CD4-positive, alpha-beta T cell treated with Interleukin-1 beta for 1 hour (primary cell): ENCODE data around the gene BSDC1.

Source experiments
- DNase-seq, 2 donors: peaks; one replicate each; pipeline ENCODE4 v3.0.0-alpha.2; 2020 to 2022

Gene BSDC1

GRCh38 chr1:32393832-32394140, 455 bp downstream of the BSDC1 start:
- DNase-seq = peak; percentile 47 to 51

GRCh38 chr1:32393136-32393535, 1.1 kb downstream of the BSDC1 start:
- peak in 1 of 2 donors; percentile 15 for DNase-seq

- DNase-seq = no peak
Observed at GRCh38 chr1:32392325-32392724, 1.9 kb downstream of the BSDC1 start.

DNA sequence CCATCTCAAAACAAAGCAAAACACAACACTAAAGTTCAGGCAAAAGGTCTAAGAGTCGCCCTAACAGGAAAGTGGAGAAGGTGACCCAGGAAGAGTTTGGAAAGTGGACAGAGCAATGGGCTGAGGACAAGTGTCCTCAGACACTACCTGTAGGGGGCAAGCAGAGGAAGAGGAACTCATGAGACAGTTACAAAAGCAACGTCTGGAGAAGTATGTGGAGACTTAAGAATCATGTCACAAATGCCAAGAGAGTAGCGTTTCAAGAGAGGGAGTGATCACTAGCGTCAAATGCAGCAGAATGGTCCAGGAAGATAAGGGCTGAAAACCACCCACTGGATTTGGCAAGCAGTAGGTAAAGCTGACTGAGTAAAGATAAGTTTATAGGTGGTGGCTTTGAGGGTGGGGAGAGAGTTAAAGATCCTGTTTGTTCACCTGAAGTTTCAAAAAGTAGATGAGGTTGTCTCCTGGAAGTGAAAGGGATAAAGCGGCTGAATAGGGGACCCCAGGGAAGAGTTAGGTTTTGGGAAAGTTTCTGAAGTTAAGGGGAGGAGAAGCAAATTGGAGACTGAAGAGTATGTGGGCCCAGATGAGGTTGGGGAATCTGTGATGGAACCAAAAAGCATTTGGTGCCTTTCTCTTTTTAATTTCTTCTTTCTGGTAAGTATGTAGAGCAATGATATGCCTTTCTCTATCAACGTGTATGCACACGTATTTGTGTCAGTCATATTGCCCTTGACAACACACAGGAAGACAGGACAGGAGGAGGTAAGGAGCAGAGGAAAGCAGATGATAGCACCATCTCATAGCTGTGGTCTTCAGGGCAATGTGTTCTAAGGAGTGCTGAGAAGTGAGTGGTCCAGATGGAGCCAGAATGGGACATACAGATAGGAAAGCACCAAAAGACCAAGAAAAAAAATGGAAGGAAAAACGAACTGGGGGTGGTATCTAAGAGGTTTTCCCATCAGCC, 3.1 kb downstream of the BSDC1 start:
- DNase-seq = no peak

DNA sequence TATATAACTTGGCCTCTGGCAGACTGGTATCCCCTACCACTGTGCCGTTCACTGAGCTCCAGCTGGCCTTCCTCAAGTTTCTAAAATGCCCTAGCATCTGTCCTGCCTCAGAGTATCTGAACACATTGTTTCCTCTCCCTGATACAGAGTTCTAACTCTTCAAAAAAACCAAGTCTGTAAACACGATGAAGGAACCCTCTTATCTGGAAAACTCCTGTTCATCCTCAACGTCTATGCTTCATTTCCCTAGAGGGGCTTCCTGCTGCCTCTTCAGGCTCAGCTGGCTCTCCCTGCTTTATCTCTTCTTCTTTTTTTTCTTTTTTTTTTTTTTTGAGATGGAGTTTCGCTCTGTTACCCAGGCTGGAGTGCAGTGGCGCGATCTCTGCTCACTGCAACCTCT, 5.6 kb downstream of the BSDC1 start:
- DNase-seq = no peak

DNA sequence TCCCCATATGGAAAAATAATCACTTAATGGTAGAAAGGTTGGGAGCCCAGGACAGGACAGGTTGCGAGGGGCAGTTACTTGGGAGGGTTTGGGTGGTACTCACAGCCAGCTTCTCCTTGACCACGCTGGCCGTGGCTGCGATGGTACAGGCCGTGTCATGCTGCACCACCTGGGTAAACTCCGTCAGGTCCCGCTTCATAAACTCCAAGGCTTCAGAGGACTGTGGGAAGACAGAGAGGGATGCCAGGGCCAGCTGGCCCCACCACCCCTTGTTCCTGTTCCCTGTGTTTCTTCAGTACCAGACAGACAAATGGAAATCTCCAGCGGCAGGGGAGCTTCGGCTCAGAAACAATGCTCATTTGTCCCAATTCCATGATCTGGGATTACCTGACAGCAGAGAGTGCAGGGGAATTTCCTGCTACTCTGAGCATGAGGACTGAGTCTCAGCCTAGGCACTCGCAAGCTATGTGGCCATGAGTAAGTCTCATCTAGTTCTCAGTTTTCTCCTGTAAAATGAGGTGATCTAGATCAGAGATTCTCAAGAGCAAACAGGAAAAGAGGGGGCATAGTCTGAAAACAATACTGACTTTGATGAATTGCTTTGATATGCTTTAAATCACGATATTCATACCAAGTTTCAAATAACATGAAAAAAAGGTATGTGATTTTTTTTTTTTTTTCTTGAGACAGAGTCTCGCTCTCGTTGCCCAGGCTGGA, 7.4 kb downstream of the BSDC1 start:
- no peak for DNase-seq

DNA sequence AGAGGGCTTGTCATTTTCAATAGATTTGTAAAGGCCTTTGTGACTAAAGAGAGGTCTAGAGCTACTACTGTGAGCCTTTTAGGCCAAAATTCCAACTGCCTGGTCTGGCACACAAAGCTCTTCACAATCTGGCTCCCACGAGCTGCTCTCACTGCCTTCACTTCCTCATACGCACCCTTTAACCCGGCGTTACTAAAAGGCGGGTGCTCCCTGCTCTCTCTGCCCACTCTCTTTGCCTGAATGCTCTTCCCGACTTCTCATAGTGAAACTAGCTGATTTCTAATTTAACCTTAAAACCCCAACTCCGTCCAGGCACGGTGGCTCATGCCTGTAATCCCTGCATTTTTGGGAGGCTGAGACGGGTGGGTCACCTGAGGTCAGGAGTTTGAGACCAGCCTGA, 14.2 kb downstream of the BSDC1 start:
- DNase-seq = no peak

DNA sequence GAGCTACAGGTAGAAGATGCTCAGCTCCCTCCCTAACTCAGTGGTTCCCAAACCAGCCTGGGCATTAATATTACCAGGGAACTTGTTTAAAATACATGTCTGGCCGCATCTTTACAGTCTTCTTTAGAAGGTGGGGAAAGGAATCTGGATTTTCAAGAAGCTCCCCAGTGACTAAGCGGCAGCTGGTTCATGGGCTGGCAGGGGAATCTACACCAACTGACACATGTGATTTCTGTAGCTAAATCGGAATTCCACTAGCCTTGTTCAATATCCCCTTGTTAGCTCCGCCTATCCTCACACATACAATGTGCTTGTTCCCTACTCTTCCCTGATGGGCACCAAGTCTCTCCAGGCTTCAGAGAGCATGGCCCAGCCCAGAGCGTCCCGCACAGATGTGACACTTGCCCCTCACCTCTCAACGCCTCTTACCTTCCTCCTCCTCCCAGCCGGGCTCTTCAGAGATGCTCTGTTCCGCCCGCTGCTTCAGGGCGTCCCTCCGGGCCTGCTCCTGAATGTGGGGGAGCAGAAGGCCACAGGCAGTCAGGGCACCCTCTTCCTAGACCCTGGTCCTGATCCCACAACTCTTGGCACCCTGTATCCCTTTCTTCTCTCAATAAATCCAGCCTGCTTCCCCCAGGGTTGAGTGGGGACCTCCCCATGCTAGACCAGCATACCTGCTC, 16.6 kb downstream of the BSDC1 start:
- DNase-seq = no peak

- DNase-seq = no peak
Observed at GRCh38 chr1:32376199-32376598, 18.0 kb downstream of the BSDC1 start.

- no peak for DNase-seq
Observed at GRCh38 chr1:32373996-32374592, 20.1 kb downstream of the BSDC1 start.

DNA sequence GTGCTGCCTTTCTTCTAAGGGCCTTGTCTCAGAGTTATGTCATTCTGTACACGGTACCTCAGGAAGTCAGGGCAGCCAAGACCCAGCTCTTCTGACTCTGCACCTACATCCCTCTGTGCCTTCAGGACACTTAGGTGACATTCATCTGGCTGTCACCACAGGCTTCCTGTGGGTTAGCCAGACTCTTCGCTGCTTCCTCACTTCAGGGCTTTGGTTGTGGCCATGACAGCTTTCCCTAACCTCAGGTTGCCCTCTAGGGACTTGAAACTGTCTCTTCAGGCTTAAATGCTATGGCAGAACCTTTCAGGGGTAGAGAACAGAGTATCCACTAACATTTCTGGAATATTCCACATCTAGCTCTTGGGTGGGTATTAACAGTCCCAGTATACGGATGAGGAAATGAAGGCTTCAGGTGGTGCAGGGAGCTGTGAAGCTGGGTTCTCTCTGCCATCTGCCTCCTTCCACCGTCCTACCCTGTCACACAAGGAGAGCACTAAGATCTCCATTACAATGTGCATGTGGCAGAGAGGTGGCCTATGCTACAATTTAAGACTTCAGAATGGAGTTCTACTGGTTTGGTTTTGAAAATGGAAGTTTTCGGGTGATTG, 22.0 kb downstream of the BSDC1 start:
- peak; percentile 62 to 76 for DNase-seq

GRCh38 chr1:32367912-32368635, 26.2 kb downstream of the BSDC1 start:
- no peak for DNase-seq

DNA sequence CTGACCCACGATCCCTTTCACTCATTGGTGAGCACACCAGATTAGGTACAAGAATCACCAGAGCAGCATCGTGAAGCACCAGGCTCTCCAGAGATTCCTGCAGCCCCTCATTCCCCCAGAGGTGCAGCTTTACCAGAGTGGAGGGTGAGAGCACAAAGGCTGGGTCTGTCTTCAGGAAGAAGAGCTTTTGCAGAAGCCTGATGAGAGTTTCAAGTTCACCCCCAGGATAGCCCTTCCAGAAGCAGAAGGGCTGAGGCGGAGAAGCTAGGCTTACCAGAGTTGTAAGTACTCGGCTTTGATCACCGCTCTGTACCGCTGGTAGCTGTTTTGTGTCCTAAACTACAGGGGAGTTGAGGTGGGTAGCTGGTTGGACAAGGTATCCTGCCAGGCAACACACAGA, 28.8 kb downstream of the BSDC1 start:
- DNase-seq = no peak

DNA sequence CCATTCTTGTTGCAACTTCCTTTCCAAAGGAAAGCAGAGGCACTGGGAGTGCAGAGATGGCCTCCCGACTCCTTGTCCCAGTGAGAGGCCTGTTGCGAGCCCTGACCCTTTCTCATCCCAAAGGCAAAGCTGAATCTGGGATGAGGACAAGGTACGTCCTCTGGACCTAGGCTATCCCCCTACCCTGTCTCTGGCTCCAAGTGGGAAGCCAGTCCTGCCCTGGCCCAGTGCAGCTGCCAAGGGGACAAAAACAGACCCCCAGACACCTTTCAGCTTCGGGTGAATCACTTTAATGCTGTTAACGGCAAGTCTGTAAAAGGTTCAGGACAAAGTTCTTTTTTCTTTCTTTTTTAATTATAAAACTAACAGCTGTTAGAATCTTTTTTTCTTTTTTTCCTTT, 29.4 kb downstream of the BSDC1 start:
- DNase-seq = no peak

DNA sequence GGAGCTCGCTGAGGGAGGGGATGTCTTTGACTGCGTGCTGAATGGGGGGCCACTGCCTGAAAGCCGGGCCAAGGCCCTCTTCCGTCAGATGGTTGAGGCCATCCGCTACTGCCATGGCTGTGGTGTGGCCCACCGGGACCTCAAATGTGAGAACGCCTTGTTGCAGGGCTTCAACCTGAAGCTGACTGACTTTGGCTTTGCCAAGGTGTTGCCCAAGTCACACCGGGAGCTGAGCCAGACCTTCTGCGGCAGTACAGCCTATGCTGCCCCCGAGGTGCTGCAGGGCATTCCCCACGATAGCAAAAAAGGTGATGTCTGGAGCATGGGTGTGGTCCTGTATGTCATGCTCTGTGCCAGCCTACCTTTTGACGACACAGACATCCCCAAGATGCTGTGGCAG, 30.5 kb downstream of the BSDC1 start:
- no peak for DNase-seq

DNA sequence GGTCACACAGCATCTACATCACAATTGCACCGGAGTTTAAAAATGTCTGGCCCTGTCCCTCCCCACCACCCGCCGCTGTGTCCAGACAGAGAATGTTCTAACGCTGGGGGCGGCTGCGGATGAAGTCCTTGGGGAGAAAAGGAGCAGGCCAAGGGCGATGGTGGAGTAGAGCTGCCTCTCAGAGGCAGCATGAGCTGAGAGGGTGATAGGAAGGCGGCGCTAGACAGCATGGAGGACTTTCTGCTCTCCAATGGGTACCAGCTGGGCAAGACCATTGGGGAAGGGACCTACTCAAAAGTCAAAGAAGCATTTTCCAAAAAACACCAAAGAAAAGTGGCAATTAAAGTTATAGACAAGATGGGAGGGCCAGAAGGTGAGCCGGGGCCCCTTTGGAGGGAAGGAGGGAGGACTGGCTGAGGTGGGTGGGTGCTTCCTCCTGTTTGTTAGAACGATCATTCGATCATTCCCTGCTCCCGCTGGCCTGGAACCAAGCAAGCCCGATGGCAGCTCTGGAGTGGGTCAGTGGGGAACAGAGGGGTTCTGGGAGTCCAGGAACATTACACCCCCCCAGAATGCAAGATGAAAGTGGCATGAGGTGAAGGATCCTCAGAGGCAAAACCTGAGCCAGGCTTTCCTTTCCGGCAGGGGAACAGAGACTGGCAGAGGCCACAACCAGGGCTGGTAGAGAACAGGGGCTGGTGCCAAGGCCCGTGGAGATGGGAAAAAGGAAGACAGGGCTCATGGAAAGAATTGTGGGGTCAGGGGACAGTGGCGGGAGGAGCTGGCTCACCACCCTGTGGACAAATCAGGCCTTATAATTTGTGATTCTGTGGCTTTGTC, 31.5 kb downstream of the BSDC1 start, which contains the start of the genes FAM229A and TSSK3:
Gene FAM229A, minus strand, starts transcription at position 12 of the 840 bp plus-strand sequence. CDS start 394 bp downstream, outside the sequence.
Gene TSSK3, plus strand, starts transcription at position 66 of the 840 bp plus-strand sequence. Its CDS starts 163 bp downstream, at position 229.
- no peak for DNase-seq

DNA sequence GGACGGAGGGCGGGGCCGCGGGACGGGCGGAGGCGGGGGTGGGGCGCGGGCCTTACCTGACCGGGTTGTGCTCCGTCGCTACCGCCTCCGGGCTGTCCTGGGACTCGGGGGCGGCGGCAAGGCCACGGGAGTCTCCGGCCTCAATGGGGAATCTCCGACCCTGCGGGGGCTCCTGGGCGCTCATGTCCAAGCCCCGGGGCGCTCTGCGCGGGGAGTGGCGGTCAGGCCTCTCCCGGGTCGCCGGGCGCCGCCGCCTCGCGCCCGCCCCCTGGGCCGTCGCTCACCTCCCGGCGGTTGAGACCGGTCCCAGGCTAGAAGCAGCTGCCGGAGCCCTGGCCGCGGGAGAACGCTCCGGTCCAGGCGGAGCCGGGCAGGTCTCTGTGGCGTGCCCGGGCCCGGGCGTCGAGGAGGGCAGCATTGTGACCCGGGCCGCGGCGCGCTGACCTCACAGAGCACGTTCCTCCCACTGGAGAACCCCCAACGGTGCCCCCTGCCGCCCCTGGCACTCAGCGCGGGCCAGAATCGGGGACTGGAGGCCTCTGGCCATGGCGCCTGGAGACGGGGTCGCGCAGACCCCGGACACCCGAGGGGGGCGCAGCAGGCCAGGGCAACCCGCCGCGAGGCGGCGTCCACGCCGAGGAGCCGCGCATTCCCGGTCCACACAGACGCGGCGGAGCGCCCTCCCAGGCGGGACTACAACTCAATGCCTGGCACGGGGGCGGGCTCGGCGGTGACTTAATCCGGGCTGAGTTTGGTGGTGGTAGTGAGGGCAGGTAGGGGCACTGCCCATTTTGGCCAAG, 32.4 kb downstream of the BSDC1 start:
- peak; percentile 15 to 16 for DNase-seq

- no peak for DNase-seq
Observed at GRCh38 chr1:32361308-32361673, 33.0 kb downstream of the BSDC1 start.

DNA sequence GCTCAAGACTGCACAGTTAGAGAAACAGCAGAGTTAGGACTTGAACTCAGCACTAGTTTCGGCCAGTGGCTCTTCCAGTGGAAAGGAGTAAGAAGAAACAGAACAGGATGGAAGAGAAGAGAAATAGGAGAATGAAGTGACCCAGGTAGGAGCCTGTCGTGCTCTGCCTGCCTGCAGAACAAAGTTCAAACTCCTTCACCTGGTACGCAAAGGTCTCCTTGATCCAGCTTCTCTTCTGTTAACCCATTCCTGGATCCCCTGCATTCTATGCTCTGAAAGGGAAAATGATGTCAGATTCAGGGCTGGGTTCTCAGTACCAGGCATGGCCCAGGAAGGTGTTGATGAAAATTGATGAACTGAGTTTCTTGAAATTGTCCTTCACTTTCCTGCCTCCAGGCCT, 35.8 kb downstream of the BSDC1 start:
- DNase-seq = no peak

DNA sequence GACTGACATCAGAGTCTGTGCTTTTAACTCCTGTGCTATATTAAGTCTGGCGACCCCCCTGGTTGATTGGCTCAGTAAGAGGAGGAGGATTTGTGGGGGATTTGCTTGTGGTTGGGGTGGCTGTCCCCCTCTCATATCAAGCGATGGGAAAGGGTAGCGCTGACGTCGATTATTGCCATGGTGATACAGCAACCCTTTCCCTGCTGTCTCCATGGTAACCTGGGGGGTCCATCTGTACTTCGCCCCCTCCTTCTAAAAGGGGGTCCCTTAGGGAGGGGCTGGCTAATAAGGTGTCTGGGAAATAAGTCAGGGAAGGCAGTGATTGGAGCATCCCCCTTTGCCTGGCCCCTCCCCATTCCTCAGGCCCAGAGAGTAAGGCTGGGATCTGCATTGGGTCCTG, 36.6 kb downstream of the BSDC1 start:
- no peak for DNase-seq
